Measurements from ENCODE around the gene ACSM2A. TPM values are rescaled to one million over a fixed set of nuclear protein-coding genes. Genes with fewer than 3 reads are reported as not detected.

The ACSM2A gene
- total RNA-seq, 1 experiment from 2014 or later: not detected

DNA sequence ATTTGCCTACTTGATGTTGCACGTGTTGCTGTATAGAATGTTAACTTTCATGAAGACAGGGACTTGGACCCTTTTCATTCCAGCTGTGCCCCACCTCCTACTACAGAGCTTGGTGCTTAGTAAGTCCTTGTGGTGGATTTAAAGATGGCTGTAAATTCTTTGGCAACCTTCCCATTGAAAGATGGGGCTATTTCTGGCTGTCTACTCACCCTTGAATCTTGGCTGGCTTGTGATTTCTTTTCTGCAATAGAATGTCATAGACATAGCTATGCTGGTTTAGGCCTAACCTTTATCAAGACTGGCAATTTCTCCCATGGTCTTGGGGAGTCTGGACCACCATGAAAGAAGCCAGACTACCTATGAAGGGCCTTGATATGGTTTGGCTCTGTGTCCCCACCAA is 59.0 kb downstream of the ACSM2A start:
- DNase-seq (ENCODE audit: low read depth, low spot score): no peak
- Histone ChIP-seq H3K9me3 (ENCODE audit: control insufficient read depth in 1 of 2, insufficient read depth in 1 of 2, low read depth in 1 of 2, low read length in 2 of 2) (no peaks in the 10 kb centered on the region), H3K4me3 (replicated peaks in 1 of 2; ENCODE audit: low read depth in 1 of 2, low read length in 2 of 2) (no peak overlapping the region), H3K4me1 (ENCODE audit: control insufficient read depth in 1 of 2, insufficient read depth in 2 of 2, low read length in 2 of 2) (no peaks in the 10 kb centered on the region), H3K4me2 (ENCODE audit: low read length) (no peak overlapping the region), H3K36me3 (ENCODE audit: control insufficient read depth in 1 of 2, insufficient read depth in 2 of 2, low read length in 2 of 2) (no peaks in the 10 kb centered on the region), H3K27ac (ENCODE audit: low read depth, low read length) (no peak overlapping the region), H3K9ac (ENCODE audit: low read length) (no peak overlapping the region), H2AFZ (ENCODE audit: low read depth, low read length, poor library complexity, severe bottlenecking) (no peak overlapping the region), H3K27me3 (ENCODE audit: insufficient read depth, low read length) (peaks cover 6% of the 10 kb centered on the region), H3K9me2 (ENCODE audit: insufficient read depth) (no peaks in the 10 kb centered on the region), H3K79me2 (ENCODE audit: insufficient read depth, low read length) (no peaks in the 10 kb centered on the region), H4K20me1 (ENCODE audit: insufficient read depth) (no peaks in the 10 kb centered on the region)
- ATAC-seq: no peak
- BruUV-seq (replicated peaks): no TSS peak
- POLR2A ChIA-PET: no interaction called here
- TF ChIP-seq, protein P1, sequence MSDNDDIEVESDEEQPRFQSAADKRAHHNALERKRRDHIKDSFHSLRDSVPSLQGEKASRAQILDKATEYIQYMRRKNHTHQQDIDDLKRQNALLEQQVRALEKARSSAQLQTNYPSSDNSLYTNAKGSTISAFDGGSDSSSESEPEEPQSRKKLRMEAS (IDR thresholded peaks at IDR 0.05): no peak
- CTCF ChIA-PET: no interaction called here
- RAD21 ChIA-PET (ENCODE audit: low non-redundant PET in 1 of 2, low total read pairs in 2 of 2, uncharacterized antibody in 2 of 2, unreplicated experiment in 2 of 2): no interaction called here
- intact Hi-C loops (cut with micrococcal nuclease): no loop called here

DNA sequence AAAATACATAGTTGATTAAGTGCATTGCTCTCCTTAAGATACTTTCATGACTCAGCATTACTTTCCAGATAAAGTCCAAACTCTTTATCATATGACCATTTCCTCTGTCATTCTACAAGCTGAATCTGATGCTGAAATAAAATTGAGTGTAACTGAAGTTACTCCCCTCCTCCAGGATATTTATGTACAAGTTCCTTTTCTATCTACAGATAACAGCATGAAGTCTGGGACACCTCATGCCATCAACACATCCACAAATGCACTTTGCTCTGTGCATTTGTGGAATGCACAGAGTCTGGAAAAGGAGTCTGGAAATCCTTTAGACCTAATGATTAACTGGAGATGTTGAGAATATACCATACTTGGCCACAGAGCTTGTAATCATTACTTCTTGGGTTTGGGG is 64.4 kb downstream of the ACSM2A start:
- Histone ChIP-seq H3K9me3 (ENCODE audit: control insufficient read depth in 1 of 2, insufficient read depth in 1 of 2, low read depth in 1 of 2, low read length in 2 of 2) (no peaks in the 10 kb centered on the region), H3K9me2 (ENCODE audit: insufficient read depth) (no peaks in the 10 kb centered on the region), H3K4me1 (ENCODE audit: control insufficient read depth in 1 of 2, insufficient read depth in 2 of 2, low read length in 2 of 2) (no peaks in the 10 kb centered on the region), H3K9ac (ENCODE audit: low read length) (no peak overlapping the region), H2AFZ (ENCODE audit: low read depth, low read length, poor library complexity, severe bottlenecking) (no peak overlapping the region), H3K27me3 (ENCODE audit: insufficient read depth, low read length) (peaks cover 20% of the 10 kb centered on the region), H3K27ac (ENCODE audit: low read depth, low read length) (no peak overlapping the region), H3K79me2 (ENCODE audit: insufficient read depth, low read length) (no peaks in the 10 kb centered on the region), H3K4me3 (replicated peaks in 1 of 2; ENCODE audit: low read depth in 1 of 2, low read length in 2 of 2) (no peak overlapping the region), H3K36me3 (ENCODE audit: control insufficient read depth in 1 of 2, insufficient read depth in 2 of 2, low read length in 2 of 2) (no peaks in the 10 kb centered on the region), H3K4me2 (ENCODE audit: low read length) (no peak overlapping the region), H4K20me1 (ENCODE audit: insufficient read depth) (no peaks in the 10 kb centered on the region)
- DNase-seq (ENCODE audit: low read depth, low spot score) (no peak), ATAC-seq (no peak)
- ChIA-PET POLR2A (no interaction called here), RAD21 (ENCODE audit: low non-redundant PET in 1 of 2, low total read pairs in 2 of 2, uncharacterized antibody in 2 of 2, unreplicated experiment in 2 of 2) (no interaction called here), CTCF (no interaction called here)
- intact Hi-C loops (cut with micrococcal nuclease): no loop called here
- no TSS peak for BruUV-seq (replicated peaks)
- TF ChIP-seq, protein P1 (IDR thresholded peaks at IDR 0.05): no peak
- TF ChIP-seq ZNF274 (IDR thresholded peaks at IDR 0.05; ENCODE audit: low read depth, low read length): no peak
- no peak for TF ChIP-seq FOSL1 (IDR thresholded peaks at IDR 0.05; ENCODE audit: low read depth)
- no peak for TF ChIP-seq TCF7L2 (IDR thresholded peaks at IDR 0.05; ENCODE audit: borderline replicate concordance, extremely low read depth, insufficient read depth, insufficient read length)
- no peak for TF ChIP-seq ELF1 (IDR thresholded peaks at IDR 0.05; ENCODE audit: borderline replicate concordance, low read depth)
- TF ChIP-seq EGR1 (IDR thresholded peaks at IDR 0.05; ENCODE audit: low read depth): no peak
- no peak for TF ChIP-seq RAD21 (IDR thresholded peaks at IDR 0.05; ENCODE audit: low read depth)
- no peak for TF ChIP-seq SRF (IDR thresholded peaks at IDR 0.05; ENCODE audit: low read depth)
- no peak for TF ChIP-seq POLR2AphosphoS5 (IDR thresholded peaks at IDR 0.05; ENCODE audit: low read depth, low read length)
- TF ChIP-seq YY1 (IDR thresholded peaks at IDR 0.05; ENCODE audit: extremely low read depth, insufficient replicate concordance, low read depth, low read length): no peak
- TF ChIP-seq, protein P2, sequence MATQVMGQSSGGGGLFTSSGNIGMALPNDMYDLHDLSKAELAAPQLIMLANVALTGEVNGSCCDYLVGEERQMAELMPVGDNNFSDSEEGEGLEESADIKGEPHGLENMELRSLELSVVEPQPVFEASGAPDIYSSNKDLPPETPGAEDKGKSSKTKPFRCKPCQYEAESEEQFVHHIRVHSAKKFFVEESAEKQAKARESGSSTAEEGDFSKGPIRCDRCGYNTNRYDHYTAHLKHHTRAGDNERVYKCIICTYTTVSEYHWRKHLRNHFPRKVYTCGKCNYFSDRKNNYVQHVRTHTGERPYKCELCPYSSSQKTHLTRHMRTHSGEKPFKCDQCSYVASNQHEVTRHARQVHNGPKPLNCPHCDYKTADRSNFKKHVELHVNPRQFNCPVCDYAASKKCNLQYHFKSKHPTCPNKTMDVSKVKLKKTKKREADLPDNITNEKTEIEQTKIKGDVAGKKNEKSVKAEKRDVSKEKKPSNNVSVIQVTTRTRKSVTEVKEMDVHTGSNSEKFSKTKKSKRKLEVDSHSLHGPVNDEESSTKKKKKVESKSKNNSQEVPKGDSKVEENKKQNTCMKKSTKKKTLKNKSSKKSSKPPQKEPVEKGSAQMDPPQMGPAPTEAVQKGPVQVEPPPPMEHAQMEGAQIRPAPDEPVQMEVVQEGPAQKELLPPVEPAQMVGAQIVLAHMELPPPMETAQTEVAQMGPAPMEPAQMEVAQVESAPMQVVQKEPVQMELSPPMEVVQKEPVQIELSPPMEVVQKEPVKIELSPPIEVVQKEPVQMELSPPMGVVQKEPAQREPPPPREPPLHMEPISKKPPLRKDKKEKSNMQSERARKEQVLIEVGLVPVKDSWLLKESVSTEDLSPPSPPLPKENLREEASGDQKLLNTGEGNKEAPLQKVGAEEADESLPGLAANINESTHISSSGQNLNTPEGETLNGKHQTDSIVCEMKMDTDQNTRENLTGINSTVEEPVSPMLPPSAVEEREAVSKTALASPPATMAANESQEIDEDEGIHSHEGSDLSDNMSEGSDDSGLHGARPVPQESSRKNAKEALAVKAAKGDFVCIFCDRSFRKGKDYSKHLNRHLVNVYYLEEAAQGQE (IDR thresholded peaks at IDR 0.05; ENCODE audit: low read depth): no peak
- TF ChIP-seq, protein P3, sequence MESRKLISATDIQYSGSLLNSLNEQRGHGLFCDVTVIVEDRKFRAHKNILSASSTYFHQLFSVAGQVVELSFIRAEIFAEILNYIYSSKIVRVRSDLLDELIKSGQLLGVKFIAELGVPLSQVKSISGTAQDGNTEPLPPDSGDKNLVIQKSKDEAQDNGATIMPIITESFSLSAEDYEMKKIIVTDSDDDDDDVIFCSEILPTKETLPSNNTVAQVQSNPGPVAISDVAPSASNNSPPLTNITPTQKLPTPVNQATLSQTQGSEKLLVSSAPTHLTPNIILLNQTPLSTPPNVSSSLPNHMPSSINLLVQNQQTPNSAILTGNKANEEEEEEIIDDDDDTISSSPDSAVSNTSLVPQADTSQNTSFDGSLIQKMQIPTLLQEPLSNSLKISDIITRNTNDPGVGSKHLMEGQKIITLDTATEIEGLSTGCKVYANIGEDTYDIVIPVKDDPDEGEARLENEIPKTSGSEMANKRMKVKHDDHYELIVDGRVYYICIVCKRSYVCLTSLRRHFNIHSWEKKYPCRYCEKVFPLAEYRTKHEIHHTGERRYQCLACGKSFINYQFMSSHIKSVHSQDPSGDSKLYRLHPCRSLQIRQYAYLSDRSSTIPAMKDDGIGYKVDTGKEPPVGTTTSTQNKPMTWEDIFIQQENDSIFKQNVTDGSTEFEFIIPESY (IDR thresholded peaks at IDR 0.05; ENCODE audit: extremely low read depth, insufficient replicate concordance, low read length): no peak

Measured in HCT116 (cell line).